Thyroid gland (tissue), 4 donors: ENCODE measurements around the gene GRIN2A.

Source experiments
- POLR2A ChIP-seq, 2 donors: fragments of 450-650 bp; IDR thresholded peaks; one replicate each; pipeline ENCODE4 v1.6.1; 2017; ENCODE audit warnings: antibody characterized with exemption in 2 of 2, mild to moderate bottlenecking in 2 of 2, moderate library complexity in 1 of 2
- TF ChIP-seq, protein P1 (sequence below), 6 experiments: fragments of 200-600 bp in 3 of 6; fragments of 450-650 bp in 3 of 6; sonication (generic) in 3 of 6; IDR thresholded peaks; one replicate each; pipeline ENCODE4 v1.5.1; 2016 to 2019; ENCODE audit warnings: antibody characterized with exemption in 6 of 6, mild to moderate bottlenecking in 2 of 6, inconsistent platforms in 1 of 6, moderate library complexity in 1 of 6

DNA sequence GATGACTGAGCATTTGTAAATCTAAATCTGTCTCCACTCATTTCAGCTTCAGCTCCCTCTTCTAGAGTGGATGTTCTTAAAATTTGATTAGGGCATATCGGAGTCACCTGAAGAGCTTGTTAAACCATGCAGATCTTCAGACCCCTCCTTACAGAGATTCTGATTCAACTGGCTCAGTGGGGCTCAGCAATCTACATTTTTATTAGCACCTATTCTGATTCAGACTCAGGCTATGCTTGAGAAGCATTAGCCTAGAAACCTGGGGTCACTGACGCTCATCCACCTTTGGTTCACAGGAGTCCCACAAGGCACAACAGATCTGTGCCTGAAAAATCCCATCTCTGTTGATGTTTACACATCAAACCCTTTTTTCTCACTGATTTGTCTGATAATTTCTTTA, 365.6 kb downstream of the GRIN2A start:
- TF ChIP-seq, protein P1, sequence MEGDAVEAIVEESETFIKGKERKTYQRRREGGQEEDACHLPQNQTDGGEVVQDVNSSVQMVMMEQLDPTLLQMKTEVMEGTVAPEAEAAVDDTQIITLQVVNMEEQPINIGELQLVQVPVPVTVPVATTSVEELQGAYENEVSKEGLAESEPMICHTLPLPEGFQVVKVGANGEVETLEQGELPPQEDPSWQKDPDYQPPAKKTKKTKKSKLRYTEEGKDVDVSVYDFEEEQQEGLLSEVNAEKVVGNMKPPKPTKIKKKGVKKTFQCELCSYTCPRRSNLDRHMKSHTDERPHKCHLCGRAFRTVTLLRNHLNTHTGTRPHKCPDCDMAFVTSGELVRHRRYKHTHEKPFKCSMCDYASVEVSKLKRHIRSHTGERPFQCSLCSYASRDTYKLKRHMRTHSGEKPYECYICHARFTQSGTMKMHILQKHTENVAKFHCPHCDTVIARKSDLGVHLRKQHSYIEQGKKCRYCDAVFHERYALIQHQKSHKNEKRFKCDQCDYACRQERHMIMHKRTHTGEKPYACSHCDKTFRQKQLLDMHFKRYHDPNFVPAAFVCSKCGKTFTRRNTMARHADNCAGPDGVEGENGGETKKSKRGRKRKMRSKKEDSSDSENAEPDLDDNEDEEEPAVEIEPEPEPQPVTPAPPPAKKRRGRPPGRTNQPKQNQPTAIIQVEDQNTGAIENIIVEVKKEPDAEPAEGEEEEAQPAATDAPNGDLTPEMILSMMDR (IDR thresholded peaks at IDR 0.05), result no peak
- TF ChIP-seq POLR2A (IDR thresholded peaks at IDR 0.05), result no peak
